HepG2 (cell line): Measurements from ENCODE around the gene XRCC2. TPM values are rescaled to one million over a fixed set of nuclear protein-coding genes. Genes with fewer than 3 reads are reported as not detected.
A peak's percentile ranks its signal among the peaks of the same experiment; 100 is the strongest.

Experiments
- ATF7 ChIP-seq, 2 experiments: fragments of 450-650 bp in 1 of 2; sonication (generic) in 1 of 2; formaldehyde crosslinking in 1 of 2; IDR thresholded peaks; 2 replicates each; pipeline versions ENCODE4 v1.4.0 to v1.6.1; 2016 to 2020; ENCODE audit warnings: antibody characterized with exemption in 1 of 2, mild to moderate bottlenecking in 1 of 2, missing genetic modification reagents in 1 of 2
- CCDC6 ChIP-seq: sonication (generic); formaldehyde crosslinking; IDR thresholded peaks from 2 replicates; pipeline ENCODE4 v1.8.1; 2022; ENCODE audit warnings: mild to moderate bottlenecking, missing genetic modification reagents, moderate library complexity
- HDAC1 ChIP-seq: sonication (generic); formaldehyde crosslinking; IDR thresholded peaks from 2 replicates; pipeline ENCODE4 v1.5.1; 2020; ENCODE audit warnings: mild to moderate bottlenecking, missing genetic modification reagents
- HHEX ChIP-seq: IDR thresholded peaks from 2 replicates; pipeline ENCODE4 v1.6.1; 2016; ENCODE audit warnings: control low read depth
- KLF12 ChIP-seq: sonication (generic); formaldehyde crosslinking; IDR thresholded peaks from 2 replicates; pipeline ENCODE4 v1.4.0; 2020; ENCODE audit warnings: missing genetic modification reagents, borderline replicate concordance
- SRSF1 ChIP-seq: fragments of 200-400 bp; formaldehyde crosslinking; optimal IDR thresholded peaks from 2 replicates; pipeline ENCODE3; 2017; ENCODE audit warnings: mild to moderate bottlenecking, low read depth, low read length, moderate library complexity
- TRIM24 ChIP-seq: sonication (generic); formaldehyde crosslinking; IDR thresholded peaks from 2 replicates; pipeline ENCODE4 v1.8.0; 2022; ENCODE audit warnings: mild to moderate bottlenecking, missing genetic modification reagents
- WIZ ChIP-seq: sonication (generic); formaldehyde crosslinking; IDR thresholded peaks from 2 replicates; pipeline ENCODE4 v1.5.1; 2020; ENCODE audit warnings: mild to moderate bottlenecking, missing genetic modification reagents
- ZBTB20 ChIP-seq: sonication (generic); formaldehyde crosslinking; IDR thresholded peaks from 2 replicates; pipeline ENCODE4 v1.8.1; 2023; ENCODE audit warnings: missing genetic modification reagents, low read depth, mild to moderate bottlenecking, borderline replicate concordance
- ZFYVE20 ChIP-seq: sonication (generic); formaldehyde crosslinking; IDR thresholded peaks from 2 replicates; pipeline ENCODE4 v1.8.0; 2023; ENCODE audit warnings: low read depth, mild to moderate bottlenecking, moderate library complexity, missing genetic modification reagents, borderline replicate concordance
- ZNF20 ChIP-seq: sonication (generic); formaldehyde crosslinking; IDR thresholded peaks from 2 replicates; pipeline ENCODE4 v1.4.0; 2020; ENCODE audit warnings: mild to moderate bottlenecking, moderate library complexity, missing genetic modification reagents
- ZNF253 ChIP-seq: sonication (generic); formaldehyde crosslinking; IDR thresholded peaks from 2 replicates; pipeline ENCODE4 v1.8.0; 2022; ENCODE audit warnings: mild to moderate bottlenecking, missing genetic modification reagents, borderline replicate concordance
- polyA plus RNA-seq, 8 experiments: library from polyadenylated mRNA; depleted of rRNA in 3 of 8; stranded (reverse) in 7 of 8; unstranded in 1 of 8; fragments of >200 nt; fragmentation: Illumina TruSeq in 4 of 8; extraction: Trizol in 4 of 8; gene quantifications; 2 replicates each; pipeline versions ENCODE4 v1.2.1 to v1.2.3, GENCODE V29; 2011 to 2016; ENCODE audit warnings: low read depth in 4 of 8, missing spikeins in 1 of 8, mixed read lengths in 1 of 8; ENCODE audit not compliant: insufficient read depth in 1 of 8
- total RNA-seq, 5 experiments: library from RNA; depleted of rRNA; stranded (reverse); fragments of >200 nt; fragmentation: Illumina TruSeq; extraction: Trizol; gene quantifications; 2 replicates each; pipeline ENCODE4 v1.2.3, GENCODE V29; 2016; ENCODE audit warnings: low read depth in 1 of 5
- TF ChIP-seq, protein P1 (sequence below): sonication (generic); formaldehyde crosslinking; IDR thresholded peaks from 2 replicates; pipeline ENCODE4 v1.4.0; 2020; ENCODE audit warnings: mild to moderate bottlenecking, missing genetic modification reagents
- TF ChIP-seq, protein P2 (sequence below): sonication (generic); formaldehyde crosslinking; IDR thresholded peaks from 2 replicates; pipeline ENCODE4 v1.4.0; 2020; ENCODE audit warnings: mild to moderate bottlenecking, missing genetic modification reagents
- TF ChIP-seq, protein P3 (sequence below): sonication (generic); formaldehyde crosslinking; IDR thresholded peaks from 2 replicates; pipeline ENCODE4 v1.4.0; 2020; ENCODE audit warnings: missing genetic modification reagents, mild to moderate bottlenecking, borderline replicate concordance
- TF ChIP-seq, protein P4 (sequence below): sonication (generic); formaldehyde crosslinking; IDR thresholded peaks from 2 replicates; pipeline ENCODE4 v1.8.0; 2022; ENCODE audit warnings: missing genetic modification reagents, mild to moderate bottlenecking, moderate library complexity, borderline replicate concordance
- TF ChIP-seq, protein P5 (sequence below): sonication (generic); formaldehyde crosslinking; IDR thresholded peaks from 2 replicates; pipeline ENCODE4 v1.4.0; 2020; ENCODE audit warnings: missing genetic modification reagents, mild to moderate bottlenecking, borderline replicate concordance

The XRCC2 gene
- total and polyA plus RNA-seq, 2 of the 13 experiments (the other 11 are each of a cell fraction or from before 2014, with no cell fraction given) = 3.8 to 14.5 TPM

DNA sequence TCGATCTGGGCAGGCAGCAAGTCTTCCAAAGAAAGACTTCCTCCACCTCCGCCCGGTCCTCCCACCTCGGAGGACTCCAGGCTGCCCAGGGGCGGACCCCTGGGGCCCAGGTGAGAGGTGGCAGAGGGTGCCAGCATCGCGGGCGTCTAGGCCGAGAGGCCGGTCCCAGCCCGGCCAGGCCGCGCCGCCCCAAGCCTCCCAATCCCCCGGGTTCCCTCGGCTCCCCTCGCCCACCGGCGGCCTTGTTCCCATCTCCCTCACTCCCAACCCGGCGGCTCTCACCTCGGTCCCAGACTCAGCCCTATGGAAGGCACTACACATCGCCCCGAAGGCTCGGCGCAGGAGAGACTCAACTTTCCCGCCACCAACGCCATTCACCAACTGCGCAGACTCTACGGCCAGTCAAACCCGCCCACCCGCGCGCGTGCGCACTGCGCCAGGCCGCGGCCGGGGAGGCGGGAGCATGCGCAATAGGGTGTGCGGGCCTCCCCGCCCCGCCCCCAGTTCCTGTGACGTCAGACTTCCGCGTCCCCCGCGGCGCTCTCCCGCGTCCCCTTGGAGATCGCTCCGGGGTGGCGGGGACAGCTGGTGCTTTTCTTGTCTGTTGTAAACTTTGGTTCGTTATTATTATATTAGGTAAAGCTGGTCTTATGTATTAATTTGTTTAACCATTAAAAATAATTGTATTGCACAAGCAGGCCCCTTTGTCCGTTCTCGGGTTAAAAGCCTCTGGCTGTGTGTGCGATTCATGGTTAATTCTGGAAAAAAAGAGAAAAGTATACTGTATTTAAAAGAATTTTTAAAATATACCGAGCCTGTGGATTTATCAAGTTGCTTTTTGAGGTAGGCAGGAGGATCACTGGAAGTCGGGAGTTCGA lies at the start of gene XRCC2 (continued):
- TF ChIP-seq, protein P1, sequence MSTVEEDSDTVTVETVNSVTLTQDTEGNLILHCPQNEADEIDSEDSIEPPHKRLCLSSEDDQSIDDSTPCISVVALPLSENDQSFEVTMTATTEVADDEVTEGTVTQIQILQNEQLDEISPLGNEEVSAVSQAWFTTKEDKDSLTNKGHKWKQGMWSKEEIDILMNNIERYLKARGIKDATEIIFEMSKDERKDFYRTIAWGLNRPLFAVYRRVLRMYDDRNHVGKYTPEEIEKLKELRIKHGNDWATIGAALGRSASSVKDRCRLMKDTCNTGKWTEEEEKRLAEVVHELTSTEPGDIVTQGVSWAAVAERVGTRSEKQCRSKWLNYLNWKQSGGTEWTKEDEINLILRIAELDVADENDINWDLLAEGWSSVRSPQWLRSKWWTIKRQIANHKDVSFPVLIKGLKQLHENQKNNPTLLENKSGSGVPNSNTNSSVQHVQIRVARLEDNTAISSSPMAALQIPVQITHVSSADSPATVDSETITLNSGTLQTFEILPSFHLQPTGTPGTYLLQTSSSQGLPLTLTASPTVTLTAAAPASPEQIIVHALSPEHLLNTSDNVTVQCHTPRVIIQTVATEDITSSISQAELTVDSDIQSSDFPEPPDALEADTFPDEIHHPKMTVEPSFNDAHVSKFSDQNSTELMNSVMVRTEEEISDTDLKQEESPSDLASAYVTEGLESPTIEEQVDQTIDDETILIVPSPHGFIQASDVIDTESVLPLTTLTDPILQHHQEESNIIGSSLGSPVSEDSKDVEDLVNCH (CRISPR knock-in tag) = no peak
- TF ChIP-seq WIZ (CRISPR knock-in tag) (no peak), HDAC1 (CRISPR knock-in tag) (peak; percentile 99), ATF7 (IDR thresholded peaks at IDR 0.05) (peak; percentile 84), ATF7 (CRISPR knock-in tag; IDR thresholded peaks at IDR 0.05) (peak; percentile 51; the same call in 1 of the 2 replicates), SRSF1 (peak; percentile 56), ZNF20 (CRISPR knock-in tag) (peak; percentile 85; the same call in 1 of the 2 replicates), HHEX (no peak), KLF12 (peak; percentile 50; the same call in 1 of the 2 replicates), TRIM24 (no peak), CCDC6 (no peak), ZFYVE20 (CRISPR knock-in tag) (no peak), ZBTB20 (CRISPR knock-in tag) (no peak), ZNF253 (no peak)
- TF ChIP-seq, protein P2, sequence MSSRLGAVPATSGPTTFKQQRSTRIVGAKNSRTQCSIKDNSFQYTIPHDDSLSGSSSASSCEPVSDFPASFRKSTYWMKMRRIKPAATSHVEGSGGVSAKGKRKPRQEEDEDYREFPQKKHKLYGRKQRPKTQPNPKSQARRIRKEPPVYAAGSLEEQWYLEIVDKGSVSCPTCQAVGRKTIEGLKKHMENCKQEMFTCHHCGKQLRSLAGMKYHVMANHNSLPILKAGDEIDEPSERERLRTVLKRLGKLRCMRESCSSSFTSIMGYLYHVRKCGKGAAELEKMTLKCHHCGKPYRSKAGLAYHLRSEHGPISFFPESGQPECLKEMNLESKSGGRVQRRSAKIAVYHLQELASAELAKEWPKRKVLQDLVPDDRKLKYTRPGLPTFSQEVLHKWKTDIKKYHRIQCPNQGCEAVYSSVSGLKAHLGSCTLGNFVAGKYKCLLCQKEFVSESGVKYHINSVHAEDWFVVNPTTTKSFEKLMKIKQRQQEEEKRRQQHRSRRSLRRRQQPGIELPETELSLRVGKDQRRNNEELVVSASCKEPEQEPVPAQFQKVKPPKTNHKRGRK = no peak
- TF ChIP-seq, protein P3, sequence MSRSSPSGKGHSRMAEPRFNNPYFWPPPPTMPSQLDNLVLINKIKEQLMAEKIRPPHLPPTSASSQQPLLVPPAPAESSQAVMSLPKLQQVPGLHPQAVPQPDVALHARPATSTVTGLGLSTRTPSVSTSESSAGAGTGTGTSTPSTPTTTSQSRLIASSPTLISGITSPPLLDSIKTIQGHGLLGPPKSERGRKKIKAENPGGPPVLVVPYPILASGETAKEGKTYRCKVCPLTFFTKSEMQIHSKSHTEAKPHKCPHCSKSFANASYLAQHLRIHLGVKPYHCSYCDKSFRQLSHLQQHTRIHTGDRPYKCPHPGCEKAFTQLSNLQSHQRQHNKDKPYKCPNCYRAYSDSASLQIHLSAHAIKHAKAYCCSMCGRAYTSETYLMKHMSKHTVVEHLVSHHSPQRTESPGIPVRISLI (CRISPR knock-in tag) = no peak
- TF ChIP-seq, protein P4, sequence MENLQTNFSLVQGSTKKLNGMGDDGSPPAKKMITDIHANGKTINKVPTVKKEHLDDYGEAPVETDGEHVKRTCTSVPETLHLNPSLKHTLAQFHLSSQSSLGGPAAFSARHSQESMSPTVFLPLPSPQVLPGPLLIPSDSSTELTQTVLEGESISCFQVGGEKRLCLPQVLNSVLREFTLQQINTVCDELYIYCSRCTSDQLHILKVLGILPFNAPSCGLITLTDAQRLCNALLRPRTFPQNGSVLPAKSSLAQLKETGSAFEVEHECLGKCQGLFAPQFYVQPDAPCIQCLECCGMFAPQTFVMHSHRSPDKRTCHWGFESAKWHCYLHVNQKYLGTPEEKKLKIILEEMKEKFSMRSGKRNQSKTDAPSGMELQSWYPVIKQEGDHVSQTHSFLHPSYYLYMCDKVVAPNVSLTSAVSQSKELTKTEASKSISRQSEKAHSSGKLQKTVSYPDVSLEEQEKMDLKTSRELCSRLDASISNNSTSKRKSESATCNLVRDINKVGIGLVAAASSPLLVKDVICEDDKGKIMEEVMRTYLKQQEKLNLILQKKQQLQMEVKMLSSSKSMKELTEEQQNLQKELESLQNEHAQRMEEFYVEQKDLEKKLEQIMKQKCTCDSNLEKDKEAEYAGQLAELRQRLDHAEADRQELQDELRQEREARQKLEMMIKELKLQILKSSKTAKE = no peak
- TF ChIP-seq, protein P5, sequence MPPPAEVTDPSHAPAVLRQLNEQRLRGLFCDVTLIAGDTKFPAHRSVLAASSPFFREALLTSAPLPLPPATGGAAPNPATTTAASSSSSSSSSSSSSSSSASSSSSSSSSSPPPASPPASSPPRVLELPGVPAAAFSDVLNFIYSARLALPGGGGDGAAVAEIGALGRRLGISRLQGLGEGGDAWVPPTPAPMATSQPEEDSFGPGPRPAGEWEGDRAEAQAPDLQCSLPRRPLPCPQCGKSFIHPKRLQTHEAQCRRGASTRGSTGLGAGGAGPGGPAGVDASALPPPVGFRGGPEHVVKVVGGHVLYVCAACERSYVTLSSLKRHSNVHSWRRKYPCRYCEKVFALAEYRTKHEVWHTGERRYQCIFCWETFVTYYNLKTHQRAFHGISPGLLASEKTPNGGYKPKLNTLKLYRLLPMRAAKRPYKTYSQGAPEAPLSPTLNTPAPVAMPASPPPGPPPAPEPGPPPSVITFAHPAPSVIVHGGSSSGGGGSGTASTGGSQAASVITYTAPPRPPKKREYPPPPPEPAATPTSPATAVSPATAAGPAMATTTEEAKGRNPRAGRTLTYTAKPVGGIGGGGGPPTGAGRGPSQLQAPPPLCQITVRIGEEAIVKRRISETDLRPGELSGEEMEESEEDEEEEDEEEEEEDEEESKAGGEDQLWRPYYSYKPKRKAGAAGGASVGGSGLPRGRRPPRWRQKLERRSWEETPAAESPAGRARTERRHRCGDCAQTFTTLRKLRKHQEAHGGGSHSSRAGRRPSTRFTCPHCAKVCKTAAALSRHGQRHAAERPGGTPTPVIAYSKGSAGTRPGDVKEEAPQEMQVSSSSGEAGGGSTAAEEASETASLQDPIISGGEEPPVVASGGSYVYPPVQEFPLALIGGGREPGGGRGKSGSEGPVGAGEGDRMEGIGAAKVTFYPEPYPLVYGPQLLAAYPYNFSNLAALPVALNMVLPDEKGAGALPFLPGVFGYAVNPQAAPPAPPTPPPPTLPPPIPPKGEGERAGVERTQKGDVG = no peak
